T47D (cell line): ENCODE data around the gene SPP2.

Experiments
- DNase-seq, 2 experiments: peaks; one replicate each; pipeline versions ENCODE4 v3.0.0 to v3.0.0-alpha.2; 2011 to 2012; ENCODE audit warnings: low read depth in 1 of 2, low spot score in 1 of 2
- JUND ChIP-seq: IDR thresholded peaks from 2 replicates; pipeline ENCODE4 v1.6.1; 2012; ENCODE audit warnings: low read depth
- in situ Hi-C: cut with HindIII; loops from 2 replicates; pipeline ENCODE4 v1.10.0; 2016; ENCODE audit warnings: low sequenced_read_pairs, low pct_unique_long_range_greater_than_20kb

SPP2 gene

GRCh38 chr2:234116010-234116409 lies 65.5 kb downstream of the SPP2 start:
- in situ Hi-C loops: no loop called here
- TF ChIP-seq JUND: no peak
- no peak for DNase-seq

GRCh38 chr2:234121999-234122398 lies 71.5 kb downstream of the SPP2 start:
- no peak for DNase-seq
- TF ChIP-seq JUND: no peak
- in situ Hi-C loops: no loop called here

- in situ Hi-C loops: no loop called here
- no peak for DNase-seq
- TF ChIP-seq JUND: no peak
Measured at GRCh38 chr2:234125451-234126145, 75.1 kb downstream of the SPP2 start.

- in situ Hi-C loops: no loop called here
- TF ChIP-seq JUND: no peak
Measured at GRCh38 chr2:234126146-234126470, 75.6 kb downstream of the SPP2 start.

More at GRCh38 chr2:234126146-234126470, 75.6 kb downstream of the SPP2 start:
- DNase-seq: no peak
